HG02759 (cell line): Measurements from ENCODE around the gene CTNNA3.
"Not testable (repeated sequence)": the region's sequence is repeated elsewhere in the genome, so short reads cannot be mapped to it uniquely, and the experiment has no call there.

Source experiments
- ATAC-seq: cut with Tn5 transposase; IDR thresholded peaks from one replicate; pipeline ENCODE4 v1.9.1; 2021; ENCODE audit warnings: mild to moderate bottlenecking, moderate library complexity; ENCODE audit not compliant: unreplicated experiment

CTNNA3 gene

DNA sequence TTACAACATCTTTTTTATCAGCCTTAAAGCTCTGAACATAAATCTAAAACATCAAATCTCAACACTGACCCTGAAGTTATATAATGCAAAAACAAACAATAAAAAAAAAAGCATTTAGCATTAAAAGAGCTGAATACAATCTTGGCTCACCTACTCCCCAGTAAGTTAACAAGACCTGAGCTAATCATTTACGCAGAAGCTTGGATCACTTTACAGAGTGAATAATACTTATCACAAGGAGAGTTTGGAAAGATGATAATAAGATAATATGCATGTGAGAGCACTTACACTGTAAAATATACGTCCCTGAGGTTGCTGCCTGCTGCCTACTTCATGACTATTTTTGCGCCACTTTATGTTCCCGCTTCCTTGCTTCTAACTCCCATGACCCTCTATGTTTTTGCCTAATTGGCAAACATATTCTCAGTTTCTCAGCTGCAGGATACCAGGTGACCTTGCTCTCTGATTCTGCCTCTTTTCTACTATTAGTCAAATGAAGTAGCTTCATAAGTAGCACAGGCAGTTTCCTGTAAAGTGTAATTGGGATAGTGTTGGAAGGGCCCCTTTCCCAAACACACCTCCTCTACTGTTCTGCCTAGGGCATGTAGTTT is 436.6 kb downstream of the CTNNA3 start:
- ATAC-seq: no peak

DNA sequence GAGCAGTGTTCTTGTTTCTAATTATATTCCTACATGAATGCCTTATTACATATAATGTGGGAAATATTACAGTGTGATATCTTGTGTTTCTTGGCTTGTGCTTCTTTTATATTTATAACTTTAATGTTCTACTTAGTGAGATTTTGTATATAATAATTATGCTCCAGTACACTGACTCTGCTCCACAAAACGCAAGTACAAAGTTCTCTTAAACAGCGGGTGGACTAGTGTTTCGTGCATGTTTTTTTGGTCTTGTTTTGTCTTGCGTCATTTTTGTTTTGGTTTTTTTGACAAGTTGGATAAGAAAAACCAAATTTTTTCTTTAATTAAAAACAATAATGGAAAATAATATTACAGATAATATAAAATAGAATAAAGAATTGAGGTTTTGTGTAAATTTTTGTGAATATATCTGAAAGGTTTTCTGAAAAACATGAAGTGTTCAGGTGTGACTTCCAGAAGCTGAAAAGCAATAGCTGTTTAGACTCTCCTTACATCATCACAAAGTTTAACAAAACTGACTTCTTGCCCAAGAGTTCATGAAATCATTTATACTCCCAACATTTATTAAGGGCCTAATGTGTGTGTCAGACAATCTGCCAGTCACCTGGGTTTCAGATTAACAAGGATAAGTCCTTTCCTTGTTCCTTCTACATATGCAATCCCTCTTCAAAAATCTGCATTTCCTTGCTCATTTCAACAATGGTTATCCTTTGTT is 438.4 kb downstream of the CTNNA3 start:
- ATAC-seq: no peak

DNA sequence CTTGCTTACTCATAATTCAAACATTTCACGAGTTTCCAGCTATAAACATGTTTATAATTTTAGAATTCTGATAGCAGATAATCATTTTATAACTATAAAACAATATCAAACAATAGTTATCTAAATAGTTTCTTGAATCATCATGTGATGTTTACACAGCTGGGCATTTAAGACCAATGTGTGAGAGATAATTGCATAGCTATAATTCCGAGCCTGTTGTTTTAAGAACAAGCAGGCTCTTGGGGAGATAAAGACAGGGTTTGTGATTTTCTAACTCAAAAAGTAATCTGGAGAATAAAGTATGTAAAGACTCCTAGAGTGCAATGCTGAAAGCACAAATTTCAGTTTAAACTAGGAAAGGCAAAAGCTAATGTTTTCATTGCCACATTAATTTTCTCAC is 439.0 kb downstream of the CTNNA3 start:
- no peak for ATAC-seq

DNA sequence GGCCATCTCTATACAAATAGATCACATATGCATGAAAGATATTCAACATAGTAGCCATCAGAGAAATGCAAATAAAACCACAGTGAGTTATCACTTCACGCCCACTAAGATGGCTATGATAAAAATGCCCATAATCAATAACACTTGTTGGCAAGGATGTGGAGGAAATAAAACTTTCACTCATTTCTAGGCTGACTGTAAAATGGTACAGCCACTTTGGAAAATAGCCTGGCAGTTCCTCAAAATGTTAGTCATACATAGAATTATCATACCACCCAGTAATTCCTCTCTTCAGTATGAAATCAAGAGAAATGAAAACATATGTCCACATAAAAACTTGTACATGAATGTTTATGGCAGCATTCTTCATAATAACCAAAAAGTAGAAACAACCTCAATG is 445.3 kb downstream of the CTNNA3 start:
- no peak for ATAC-seq

DNA sequence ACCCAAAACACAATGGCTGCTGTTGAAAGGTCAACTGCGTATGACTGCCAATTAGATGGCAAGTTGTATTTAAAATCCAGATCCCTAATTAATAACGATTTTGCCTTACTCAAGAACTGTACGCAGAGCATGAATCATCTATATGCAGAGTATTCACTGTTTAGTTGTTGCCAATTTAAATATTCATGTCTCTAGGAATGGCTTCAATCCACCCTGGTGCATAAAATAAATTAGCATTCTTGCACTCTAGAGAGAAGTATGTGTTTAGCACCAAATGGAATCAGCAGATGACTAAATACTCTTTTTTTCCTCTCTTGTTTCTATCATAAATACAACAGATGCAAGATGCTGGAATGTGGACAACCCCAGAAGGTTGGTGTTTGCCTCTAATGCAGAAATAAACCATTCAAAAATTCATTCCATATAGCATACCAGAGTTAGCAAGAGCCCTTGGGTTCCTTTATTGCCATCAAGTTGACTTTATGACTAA is 449.9 kb downstream of the CTNNA3 start:
- ATAC-seq: no peak

DNA sequence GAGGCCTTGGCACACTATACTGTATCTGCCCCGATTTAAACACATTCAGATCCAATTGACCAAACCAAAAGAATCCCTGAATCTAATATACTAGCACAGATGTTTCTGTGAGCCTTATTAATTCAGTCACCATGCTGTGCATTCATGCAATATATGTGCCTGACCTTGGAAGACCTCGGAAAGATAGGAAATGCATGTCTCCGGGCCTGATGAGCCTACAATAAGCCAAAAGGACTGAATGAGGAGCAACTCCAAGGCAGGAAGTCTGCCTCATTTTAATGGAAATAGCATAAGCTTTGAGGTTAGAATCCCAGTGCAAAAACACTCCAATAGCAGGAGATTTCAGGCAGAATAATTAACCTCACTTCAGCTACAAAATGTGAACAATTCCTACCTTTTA is 453.5 kb downstream of the CTNNA3 start:
- no peak for ATAC-seq

DNA sequence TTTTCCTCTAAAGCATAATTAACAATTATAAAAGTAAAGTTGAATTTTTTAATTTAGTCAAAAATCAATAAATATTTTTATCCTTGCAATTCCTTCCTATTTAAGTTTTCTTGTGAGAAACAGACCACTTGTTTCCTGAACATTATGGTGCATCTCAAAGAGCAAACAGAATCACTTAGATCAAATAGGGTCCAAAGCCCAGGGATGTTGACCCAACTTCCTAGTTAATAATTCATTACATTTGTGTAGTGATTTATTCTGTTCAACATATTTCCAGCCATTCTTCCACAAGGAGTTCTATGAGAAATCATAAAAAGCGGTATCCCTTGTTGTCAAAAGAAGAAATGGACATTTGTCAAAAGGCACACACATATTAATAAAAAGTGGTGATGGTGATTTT is 454.5 kb downstream of the CTNNA3 start:
- no peak for ATAC-seq

DNA sequence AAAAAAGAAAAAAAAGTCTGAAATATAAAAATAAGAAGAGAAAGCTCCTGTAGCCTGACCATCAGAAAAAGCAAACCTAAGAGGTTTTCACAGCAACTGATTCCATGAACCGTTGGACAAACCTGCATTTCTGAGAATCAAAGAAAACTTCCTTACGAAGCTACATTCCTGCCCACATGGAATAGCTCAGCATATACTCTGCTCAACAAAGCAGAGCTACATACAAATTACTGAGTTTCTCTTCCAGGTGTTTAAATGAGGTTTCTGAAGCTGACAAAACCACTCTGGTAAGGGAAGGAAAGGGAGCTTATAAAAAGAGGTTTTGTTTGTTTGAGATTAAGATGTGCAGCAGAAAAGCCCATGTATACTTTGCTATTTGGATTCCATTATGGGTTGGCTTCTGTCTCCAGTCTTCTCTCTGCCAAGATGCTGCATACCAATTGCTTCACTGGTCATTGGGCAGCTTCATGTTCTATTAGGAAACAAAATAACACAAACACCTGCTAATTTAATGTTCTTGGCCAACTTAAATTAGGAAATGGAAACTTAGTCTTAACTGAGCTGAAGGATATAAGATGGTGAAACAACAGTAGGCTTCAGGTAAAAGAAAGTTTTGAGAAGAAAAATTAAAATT is 456.0 kb downstream of the CTNNA3 start:
- ATAC-seq: no peak

DNA sequence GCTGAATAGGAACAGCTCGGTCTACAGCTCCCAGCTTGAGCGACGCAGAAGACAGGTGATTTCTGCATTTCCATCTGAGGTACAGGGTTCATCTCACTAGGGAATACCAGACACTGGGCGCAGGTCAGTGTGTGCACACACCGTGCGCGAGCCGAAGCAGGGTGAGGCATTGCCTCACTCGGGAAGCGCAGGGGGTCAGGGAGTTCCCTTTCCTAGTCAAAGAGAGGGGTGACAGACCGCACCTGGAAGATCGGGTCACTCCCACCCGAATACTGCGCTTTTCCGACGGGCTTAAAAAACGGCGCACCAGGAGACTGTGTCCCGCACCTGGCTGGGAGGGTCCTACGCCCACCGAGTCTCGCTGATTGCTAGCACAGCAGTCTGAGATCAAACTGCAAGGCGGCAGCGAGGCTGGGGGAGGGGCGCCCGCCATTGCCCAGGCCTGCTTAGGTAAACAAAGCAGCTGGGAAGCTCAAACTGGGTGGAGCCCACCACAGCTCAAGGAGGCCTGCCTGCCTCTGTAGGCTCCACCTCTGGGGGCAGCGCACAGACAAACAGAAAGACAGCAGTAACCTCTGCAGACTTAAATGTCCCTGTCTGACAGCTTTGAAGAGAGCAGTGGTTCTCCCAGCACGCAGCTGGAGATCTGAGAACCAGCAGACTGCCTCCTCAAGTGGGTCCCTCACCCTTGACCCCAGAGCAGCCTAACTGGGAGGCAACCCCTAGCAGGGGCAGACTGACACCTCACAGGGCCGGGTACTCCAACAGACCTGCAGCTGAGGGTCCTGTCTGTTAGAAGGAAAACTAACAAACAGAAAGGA is 465.1 kb downstream of the CTNNA3 start:
- not testable (repeated sequence) for ATAC-seq

DNA sequence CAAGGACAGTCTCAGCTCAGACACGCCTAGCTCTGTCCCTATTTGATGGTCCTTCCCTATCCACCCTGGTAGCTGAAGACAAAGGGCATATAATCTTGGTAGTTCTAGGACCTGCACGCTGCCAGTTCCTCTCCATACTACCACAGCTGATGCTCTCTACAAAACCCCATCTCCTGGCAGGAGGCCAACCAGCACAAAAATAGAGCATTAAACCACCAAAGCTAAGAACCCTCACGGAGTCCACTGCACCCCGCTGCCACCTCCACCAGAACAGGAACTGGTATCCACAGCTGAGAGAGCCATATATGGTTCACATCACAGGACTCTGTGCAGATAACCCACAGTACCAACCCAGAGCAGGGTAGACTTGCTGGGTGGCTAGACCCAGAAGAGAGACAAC is 470.8 kb downstream of the CTNNA3 start:
- ATAC-seq: no peak

DNA sequence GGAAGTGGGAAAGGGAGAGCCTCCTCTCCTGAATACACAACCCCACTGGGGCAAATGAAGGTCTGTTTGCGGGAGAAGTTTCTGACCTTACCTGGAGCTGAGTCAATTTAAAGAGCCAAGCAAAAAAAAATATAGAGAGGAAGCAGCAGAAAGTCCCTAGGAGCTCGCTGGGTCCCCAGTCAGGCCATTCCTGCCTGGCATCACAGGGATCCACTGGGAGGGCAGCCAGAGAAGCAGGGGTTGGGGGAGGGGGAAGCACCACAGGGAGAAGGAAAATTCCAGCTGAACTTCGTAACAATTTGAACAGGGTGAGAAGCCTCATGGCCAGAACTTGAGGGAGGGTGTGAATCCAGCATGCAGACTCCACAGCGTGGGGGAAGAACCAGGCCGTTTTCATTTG is 471.4 kb downstream of the CTNNA3 start:
- ATAC-seq: no peak

DNA sequence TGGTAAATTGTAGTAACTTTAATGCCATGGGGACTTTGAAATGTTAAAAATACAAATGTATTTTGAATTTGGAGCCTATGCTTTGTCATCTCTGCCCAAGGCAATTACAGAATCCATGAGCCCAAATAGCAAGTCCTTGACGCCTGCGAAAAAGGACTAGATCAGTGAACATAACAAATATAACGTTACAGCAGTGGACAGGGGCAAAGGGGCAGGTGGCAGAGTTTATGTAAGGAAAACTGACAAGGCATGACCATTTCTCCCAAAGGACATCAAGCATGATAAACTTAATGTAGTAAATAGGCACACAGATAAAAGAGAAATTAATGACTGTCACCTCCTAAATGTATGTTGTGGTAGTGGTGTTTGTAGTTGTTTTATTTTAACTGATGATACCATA is 473.1 kb downstream of the CTNNA3 start:
- ATAC-seq: no peak

DNA sequence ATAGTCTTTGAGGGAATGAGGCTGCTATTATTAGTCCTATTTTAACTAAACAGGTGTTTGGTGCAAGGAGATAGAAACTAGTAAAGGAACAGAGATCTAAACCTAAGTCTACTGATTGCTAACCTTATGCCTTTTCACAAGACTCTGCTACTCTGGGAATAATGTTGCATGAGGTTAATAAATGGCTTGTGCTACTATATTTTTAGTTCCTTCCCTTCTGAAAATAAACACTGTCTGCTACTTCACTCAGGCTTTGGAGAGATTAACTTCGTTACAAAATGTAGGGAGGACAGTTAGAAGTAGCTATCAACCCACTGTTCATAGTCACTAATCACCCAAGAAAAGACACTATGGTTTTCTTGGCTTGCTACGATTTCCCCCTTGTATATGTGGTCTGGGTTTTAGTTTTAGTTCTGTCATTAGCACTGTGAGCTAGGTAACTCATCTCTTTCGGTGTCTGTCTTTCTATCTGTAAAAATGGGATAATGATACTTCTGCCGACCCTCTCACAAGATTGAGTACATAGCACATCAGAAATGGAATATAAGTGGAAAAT is 474.0 kb downstream of the CTNNA3 start:
- ATAC-seq: no peak

DNA sequence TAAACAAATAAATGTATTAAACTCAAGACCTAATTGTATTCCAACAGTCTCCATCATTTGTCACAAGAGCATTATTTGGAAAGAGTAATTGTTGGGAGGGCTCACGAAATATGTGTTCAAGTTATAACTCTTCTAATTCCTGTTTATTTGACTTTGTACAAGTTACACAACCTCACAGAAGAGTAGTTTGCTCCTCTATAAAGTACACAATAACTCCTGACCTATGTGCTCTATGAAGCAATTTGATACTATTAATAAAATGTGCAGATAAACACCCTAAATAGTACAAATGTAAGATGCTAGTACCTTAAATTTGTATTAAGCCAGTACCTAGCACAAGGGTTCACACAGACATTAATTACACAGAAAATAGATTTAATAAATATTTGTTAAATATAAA is 484.3 kb downstream of the CTNNA3 start:
- no peak for ATAC-seq

DNA sequence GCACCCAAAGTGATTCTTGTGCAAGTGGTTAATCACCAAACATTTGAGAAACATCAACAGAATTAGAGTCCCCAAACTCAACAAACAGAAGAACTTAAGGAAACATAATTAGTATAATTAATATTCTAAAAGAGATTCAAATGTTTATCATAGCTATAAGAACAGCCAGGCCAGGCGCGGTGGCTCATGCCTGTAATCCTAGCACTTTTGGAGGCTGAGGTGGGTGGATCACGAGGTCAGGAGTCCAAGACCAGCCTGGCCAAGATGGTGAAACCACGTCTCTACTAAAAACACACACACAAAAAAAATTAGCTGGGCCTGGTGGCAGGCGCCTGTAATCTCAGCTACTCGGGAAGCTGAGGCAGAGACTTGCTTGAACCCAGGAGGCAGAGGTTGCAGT is 488.1 kb downstream of the CTNNA3 start:
- ATAC-seq: not testable (repeated sequence)

DNA sequence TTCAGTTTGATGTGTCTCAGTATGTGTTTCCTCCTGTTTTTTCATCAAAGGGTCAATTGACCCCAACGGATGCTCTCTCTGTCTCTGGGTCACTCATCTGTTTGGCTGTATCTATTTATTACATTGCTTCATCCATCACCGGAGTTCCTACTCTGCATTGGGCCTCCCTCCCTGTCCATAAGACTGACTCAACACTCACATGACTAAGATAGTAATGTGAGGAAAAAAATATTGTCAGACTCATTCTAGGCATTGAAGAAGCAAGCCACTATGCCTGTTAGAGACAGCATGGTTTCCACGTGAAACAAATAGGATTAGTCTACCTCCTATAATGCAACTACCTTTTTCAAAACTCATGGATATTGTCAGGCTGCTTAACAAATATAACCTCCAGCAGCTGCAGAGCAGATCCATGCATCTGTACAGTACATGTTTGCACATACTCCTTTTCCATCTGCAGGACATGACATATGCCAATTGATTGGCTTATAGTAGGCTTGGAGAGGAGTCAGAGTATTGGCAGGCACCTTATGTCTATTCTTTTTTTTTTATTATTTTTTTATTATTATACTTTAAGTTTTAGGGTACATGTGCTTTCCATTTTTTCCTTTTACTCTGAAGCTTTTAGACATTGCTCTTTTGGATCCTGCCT is 495.0 kb downstream of the CTNNA3 start:
- no peak for ATAC-seq

DNA sequence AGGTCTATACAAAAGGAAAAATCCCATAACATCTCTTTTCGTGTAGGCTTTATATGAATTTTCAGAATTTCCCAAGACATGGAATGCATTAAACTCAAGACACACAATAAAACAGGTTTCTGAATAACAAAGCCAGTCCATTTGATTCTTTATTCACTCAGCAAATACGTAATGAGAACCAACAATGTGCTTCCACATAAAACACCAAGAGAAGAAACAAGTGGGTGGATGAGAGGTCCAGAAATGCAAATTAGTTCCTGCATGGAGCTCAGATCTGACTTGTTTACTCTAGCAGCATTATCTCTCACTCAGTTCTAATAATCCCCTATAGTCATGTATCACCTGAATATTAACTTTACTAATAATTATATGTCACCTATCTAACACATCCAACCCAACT is 520.6 kb downstream of the CTNNA3 start:
- ATAC-seq: no peak

DNA sequence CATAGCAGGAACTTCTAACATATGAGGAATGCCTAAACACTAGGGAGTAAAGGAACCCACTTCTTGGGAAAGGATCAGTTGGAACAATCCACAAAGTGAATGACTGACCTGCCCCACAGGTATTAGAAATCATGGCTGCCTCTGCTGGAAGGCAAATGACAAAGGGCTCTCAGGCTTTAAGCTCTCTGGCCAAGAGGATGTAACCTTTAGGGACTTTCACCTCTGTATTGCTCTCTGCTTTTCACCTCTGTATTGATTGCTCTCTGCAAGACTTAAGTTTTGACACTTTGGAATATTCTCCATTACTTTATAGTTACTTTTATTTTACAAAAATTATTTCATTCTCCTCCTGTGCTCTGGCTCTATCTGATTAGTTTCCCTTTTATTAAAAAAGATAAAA is 522.2 kb downstream of the CTNNA3 start:
- ATAC-seq: no peak

DNA sequence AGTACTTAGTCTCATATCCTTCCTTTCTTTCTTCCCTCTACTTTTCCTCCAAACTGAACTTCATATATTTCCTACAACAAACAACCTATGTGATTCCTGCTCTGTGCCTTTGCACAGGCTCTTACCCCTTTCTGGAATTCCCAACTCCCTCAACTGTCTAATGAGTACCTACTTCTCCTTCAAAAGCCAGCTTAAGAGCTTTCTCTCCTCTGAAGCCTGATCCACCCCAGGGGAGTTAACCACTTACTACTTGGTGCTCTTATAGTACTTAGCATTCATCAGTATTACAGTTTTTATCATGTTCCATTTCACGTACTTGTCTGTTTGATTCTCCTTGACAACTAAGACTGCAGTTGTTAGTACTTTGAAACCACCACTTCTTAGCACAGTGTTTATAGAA is 524.0 kb downstream of the CTNNA3 start:
- ATAC-seq: no peak

DNA sequence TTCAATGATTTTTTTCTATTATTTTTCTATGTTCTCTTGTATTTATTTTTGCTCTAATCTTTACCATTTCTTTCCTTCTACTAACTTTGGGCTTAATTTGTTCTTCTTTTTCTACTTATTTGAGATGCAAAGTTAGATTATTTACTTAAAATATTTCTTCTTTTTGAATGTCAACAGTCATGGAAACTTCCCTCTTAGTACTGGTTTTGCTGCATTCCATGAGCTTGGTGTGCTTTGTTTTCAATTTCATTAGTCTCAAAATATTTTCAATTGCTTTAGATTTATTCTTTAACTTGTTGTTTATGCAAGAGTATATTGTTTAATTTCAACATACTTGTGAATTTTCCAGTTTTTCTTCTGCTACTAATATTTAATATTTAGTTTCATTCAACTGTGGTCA is 539.8 kb downstream of the CTNNA3 start:
- no peak for ATAC-seq

DNA sequence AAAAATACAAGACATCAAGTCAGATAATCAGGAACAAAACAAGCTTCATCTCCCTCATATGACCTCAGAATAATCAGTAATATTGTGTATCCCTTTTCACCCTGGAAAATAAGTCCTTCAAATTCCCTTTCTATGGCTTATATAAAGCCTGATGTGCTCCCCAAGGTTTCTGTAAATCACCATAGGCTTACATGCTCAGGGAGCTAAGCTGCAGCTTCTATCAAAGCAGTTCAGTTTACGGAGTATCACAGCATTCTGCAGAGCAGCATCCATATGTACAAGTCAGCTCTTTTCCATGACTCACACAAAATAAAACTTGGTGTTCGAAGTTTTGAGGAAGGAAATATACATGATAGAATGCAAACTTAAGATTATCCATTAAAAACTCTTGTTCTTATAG is 544.5 kb downstream of the CTNNA3 start:
- ATAC-seq: no peak
